Prostate gland (tissue), 2 donors: Measurements from ENCODE around the gene FAIM2. TPM values are rescaled to one million over a fixed set of nuclear protein-coding genes. Genes with fewer than 3 reads are reported as not detected.

Experiments
- DNase-seq: peaks from one replicate; pipeline ENCODE4 v3.0.0-alpha.2; 2019; ENCODE audit warnings: low spot score
- H3K27ac ChIP-seq, 2 donors: fragments of 200-600 bp; sonication (generic); 2 replicates each; pipeline ENCODE4 v1.5.1; 2017 to 2019
- H3K27me3 ChIP-seq: fragments of 200-600 bp; sonication (generic); replicated peaks from 2 replicates; pipeline ENCODE4 v1.5.1; 2019; ENCODE audit not compliant: insufficient read depth
- H3K36me3 ChIP-seq, 2 donors: fragments of 200-600 bp; sonication (generic); 1 replicate in 1 of 2; 2 replicates in 1 of 2; pipeline versions ENCODE4 v1.5.1 to v1.8.1; 2017 to 2019
- H3K4me1 ChIP-seq: fragments of 200-600 bp; sonication (generic); replicated peaks from 2 replicates; pipeline ENCODE4 v1.5.1; 2019
- H3K4me3 ChIP-seq, 2 donors: fragments of 200-600 bp; sonication (generic); 2 replicates each; pipeline ENCODE4 v1.5.1; 2017 to 2019
- H3K9me3 ChIP-seq: fragments of 200-600 bp; sonication (generic); 2 replicates; pipeline ENCODE4 v1.5.1; 2017
- POLR2A ChIP-seq: fragments of 450-650 bp; IDR thresholded peaks from one replicate; pipeline ENCODE4 v1.6.1; 2016; ENCODE audit warnings: antibody characterized with exemption, mild to moderate bottlenecking
- POLR2AphosphoS5 ChIP-seq: sonication (generic); formaldehyde crosslinking; IDR thresholded peaks from one replicate; pipeline ENCODE4 v1.6.1; 2017; ENCODE audit warnings: antibody characterized with exemption
- whole genome bisulfite sequencing: methylation state at CpG from one replicate; pipeline ENCODE4 v1.1.5; 2018; 5-methylcytosine and 5-hydroxymethylcytosine counted together
- intact Hi-C: fragments of 100-400 bp; cut with DNase I; formaldehyde crosslinking; loops from one replicate; pipeline ENCODE4 v1.14.2; 2022
- total RNA-seq, 2 donors: library from RNA; depleted of rRNA; stranded (reverse); fragments of >200 nt; gene quantifications; one replicate each; pipeline ENCODE4 v1.1.0, GENCODE V29; 2016
- TF ChIP-seq, protein P1 (sequence below), 4 experiments: fragments of 200-600 bp in 2 of 4; fragments of 450-650 bp in 2 of 4; sonication (generic) in 2 of 4; IDR thresholded peaks; 1 replicate in 3 of 4; 2 replicates in 1 of 4; pipeline ENCODE4 v1.5.1; 2016 to 2019; ENCODE audit warnings: antibody characterized with exemption in 4 of 4, mild to moderate bottlenecking in 2 of 4, moderate library complexity in 2 of 4

The FAIM2 gene
- total RNA-seq, 2 donors from 2014 or later = 2.8 to 12.0 TPM

DNA sequence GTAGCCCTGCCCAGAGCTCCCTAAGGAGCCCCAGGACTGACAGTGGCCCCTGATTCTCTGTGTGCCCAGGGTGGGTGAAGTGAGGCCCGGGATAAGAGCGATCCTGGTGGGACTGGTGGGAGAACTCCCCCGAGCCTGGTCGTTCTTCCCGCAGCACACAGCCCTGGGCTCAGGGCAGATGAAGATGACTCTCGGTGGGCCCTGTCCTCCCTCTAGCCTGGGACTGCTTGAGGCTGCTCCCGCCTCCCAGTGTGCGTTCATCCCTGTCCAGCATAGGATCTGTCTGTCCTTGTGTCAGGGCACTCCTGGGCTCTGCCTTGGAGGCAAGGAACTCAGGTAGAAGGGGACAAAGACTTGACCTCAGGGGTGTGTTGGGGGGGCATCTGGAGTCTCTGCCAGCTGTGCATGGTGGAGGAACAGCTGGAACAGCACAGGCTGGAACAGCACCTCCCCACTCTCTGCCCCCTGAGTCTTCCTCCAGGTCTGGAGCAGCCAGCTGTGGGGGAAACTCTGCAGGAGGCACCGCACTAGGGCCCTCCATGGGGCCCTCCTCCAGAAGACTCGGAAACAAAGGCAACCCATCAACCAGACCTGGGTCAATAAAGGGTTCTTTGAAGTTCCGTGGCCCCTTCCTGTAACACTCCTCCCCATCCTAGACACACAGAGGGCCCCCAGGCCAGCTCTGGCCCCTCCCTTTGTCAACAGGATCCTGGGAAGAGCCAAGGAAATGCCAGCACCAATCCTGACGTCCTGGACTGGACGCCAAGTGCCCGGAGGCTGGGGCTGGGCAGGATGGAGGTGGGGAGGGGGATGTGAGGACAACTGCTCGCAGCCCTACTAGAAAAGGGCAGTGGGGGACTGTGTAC lies 15.9 kb downstream of the FAIM2 start:
- Histone ChIP-seq H3K27me3 (no peaks in the 10 kb centered on the region), H3K36me3 (no peaks in the 10 kb centered on the region), H3K4me3 (no peak overlapping the region), H3K9me3 (no peaks in the 10 kb centered on the region), H3K4me1 (peaks cover 6% of the 10 kb centered on the region), H3K27ac (peak overlapping the region; percentile 54 to 71)
- intact Hi-C loops = no loop called here
- DNase-seq = peak; percentile 59
- TF ChIP-seq POLR2A = no peak
- peak; percentile 5 for TF ChIP-seq POLR2AphosphoS5
- WGBS = 56% methylated on average over 15 of the region's 15 CpGs

GRCh38 chr12:49887091-49887490 lies 16.6 kb downstream of the FAIM2 start:
- Histone ChIP-seq H3K9me3 (no peaks in the 10 kb centered on the region), H3K4me3 (no peak overlapping the region), H3K36me3 (no peaks in the 10 kb centered on the region), H3K4me1 (peaks cover 6% of the 10 kb centered on the region), H3K27ac (peak overlapping the region in 1 of 2 donors; percentile 30), H3K27me3 (no peaks in the 10 kb centered on the region)
- intact Hi-C loops = no loop called here
- no peak for DNase-seq
- no peak for TF ChIP-seq POLR2A
- TF ChIP-seq POLR2AphosphoS5 = no peak
- TF ChIP-seq, protein P1, sequence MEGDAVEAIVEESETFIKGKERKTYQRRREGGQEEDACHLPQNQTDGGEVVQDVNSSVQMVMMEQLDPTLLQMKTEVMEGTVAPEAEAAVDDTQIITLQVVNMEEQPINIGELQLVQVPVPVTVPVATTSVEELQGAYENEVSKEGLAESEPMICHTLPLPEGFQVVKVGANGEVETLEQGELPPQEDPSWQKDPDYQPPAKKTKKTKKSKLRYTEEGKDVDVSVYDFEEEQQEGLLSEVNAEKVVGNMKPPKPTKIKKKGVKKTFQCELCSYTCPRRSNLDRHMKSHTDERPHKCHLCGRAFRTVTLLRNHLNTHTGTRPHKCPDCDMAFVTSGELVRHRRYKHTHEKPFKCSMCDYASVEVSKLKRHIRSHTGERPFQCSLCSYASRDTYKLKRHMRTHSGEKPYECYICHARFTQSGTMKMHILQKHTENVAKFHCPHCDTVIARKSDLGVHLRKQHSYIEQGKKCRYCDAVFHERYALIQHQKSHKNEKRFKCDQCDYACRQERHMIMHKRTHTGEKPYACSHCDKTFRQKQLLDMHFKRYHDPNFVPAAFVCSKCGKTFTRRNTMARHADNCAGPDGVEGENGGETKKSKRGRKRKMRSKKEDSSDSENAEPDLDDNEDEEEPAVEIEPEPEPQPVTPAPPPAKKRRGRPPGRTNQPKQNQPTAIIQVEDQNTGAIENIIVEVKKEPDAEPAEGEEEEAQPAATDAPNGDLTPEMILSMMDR (IDR thresholded peaks at IDR 0.05) = no peak
- 68% methylated on average over 9 of the region's 9 CpGs for WGBS

- no peaks in the 10 kb centered on the region for H3K36me3 ChIP-seq
- no peak overlapping the region for H3K4me3 ChIP-seq
- H3K9me3 ChIP-seq = no peaks in the 10 kb centered on the region
- WGBS = 57% methylated on average over 16 of the region's 16 CpGs
- H3K4me1 ChIP-seq = peaks cover 6% of the 10 kb centered on the region
- H3K27me3 ChIP-seq = no peaks in the 10 kb centered on the region
- DNase-seq = no peak
- TF ChIP-seq POLR2A (no peak), POLR2AphosphoS5 (no peak)
- TF ChIP-seq, protein P1 (IDR thresholded peaks at IDR 0.05) = no peak
- intact Hi-C loops = no loop called here
- H3K27ac ChIP-seq = no peak overlapping the region
Observed at GRCh38 chr12:49885663-49886461, 17.8 kb downstream of the FAIM2 start.

DNA sequence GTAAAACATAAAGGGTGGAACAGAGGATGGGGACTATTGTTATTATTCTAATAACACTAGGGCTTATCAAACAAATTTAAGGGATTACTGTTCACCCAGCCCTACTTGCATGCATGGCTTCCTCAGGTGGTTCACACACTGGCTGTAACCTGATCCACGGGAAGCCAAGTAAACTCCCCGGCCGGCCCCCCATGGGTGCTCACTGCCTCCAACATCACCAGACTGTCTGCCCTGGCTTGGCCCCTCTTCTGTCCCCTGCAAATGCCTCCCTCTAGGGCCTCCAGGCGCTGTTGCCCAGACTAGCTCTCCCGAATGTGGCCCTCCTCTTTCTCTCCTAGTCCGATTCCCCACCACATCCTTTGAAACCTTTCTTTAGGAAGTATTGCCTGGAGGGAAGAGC lies 18.6 kb downstream of the FAIM2 start:
- Histone ChIP-seq H3K27ac (no peak overlapping the region), H3K27me3 (no peaks in the 10 kb centered on the region), H3K36me3 (no peaks in the 10 kb centered on the region), H3K4me3 (no peak overlapping the region), H3K4me1 (peaks cover 6% of the 10 kb centered on the region), H3K9me3 (no peaks in the 10 kb centered on the region)
- WGBS = 44% methylated on average over 6 of the region's 6 CpGs
- no peak for TF ChIP-seq POLR2A
- TF ChIP-seq, protein P1 (IDR thresholded peaks at IDR 0.05) = no peak
- no peak for TF ChIP-seq POLR2AphosphoS5
- no peak for DNase-seq
- intact Hi-C loops = no loop called here

- Histone ChIP-seq H3K27me3 (no peaks in the 10 kb centered on the region), H3K36me3 (no peaks in the 10 kb centered on the region), H3K27ac (no peak overlapping the region), H3K9me3 (no peaks in the 10 kb centered on the region), H3K4me3 (no peak overlapping the region), H3K4me1 (peaks cover 6% of the 10 kb centered on the region)
- 89% methylated on average over 9 of the region's 9 CpGs for WGBS
- TF ChIP-seq POLR2A (no peak), POLR2AphosphoS5 (no peak)
- TF ChIP-seq, protein P1 (IDR thresholded peaks at IDR 0.05) = no peak
- no peak for DNase-seq
- intact Hi-C loops = no loop called here
Observed at GRCh38 chr12:49882851-49883464, 20.7 kb downstream of the FAIM2 start.
